HCT116 (cell line): ENCODE results near the gene AFAP1.

Source experiments
- CEBPB ChIP-seq: IDR thresholded peaks from 2 replicates; pipeline ENCODE4 v1.6.1; 2012; ENCODE audit warnings: low read depth
- CTCF ChIP-seq, 3 experiments: fragments of 200-600 bp in 1 of 3; sonication (generic) in 1 of 3; IDR thresholded peaks in 2 of 3; conservative IDR thresholded peaks in 1 of 3; 2 replicates each; pipeline ENCODE4 v1.5.1; 2012 to 2017; ENCODE audit warnings: low read depth in 2 of 3, low read length in 2 of 3, antibody characterized with exemption in 1 of 3, borderline replicate concordance in 1 of 3, control low read depth in 1 of 3, mild to moderate bottlenecking in 1 of 3, mixed read lengths in 1 of 3, mixed run types in 1 of 3, moderate library complexity in 1 of 3; ENCODE audit not compliant: insufficient read depth in 1 of 3
- EGR1 ChIP-seq: IDR thresholded peaks from 2 replicates; pipeline ENCODE4 v1.6.1; 2012; ENCODE audit warnings: low read depth
- EZH2 ChIP-seq: fragments of 200-600 bp; sonication (generic); IDR thresholded peaks from 2 replicates; pipeline ENCODE4 v1.6.1; 2017; ENCODE audit warnings: antibody characterized with exemption, mixed run types
- MAX ChIP-seq: IDR thresholded peaks from 2 replicates; pipeline ENCODE4 v1.6.1; 2012
- TF ChIP-seq, protein P1 (sequence below): IDR thresholded peaks from 2 replicates; pipeline ENCODE4 v1.6.1; 2012
- TF ChIP-seq, protein P2 (sequence below): IDR thresholded peaks from 2 replicates; pipeline ENCODE4 v1.6.1; 2012; ENCODE audit warnings: low read depth

GRCh38 chr4:7710576-7711306 is 228.9 kb downstream of the AFAP1 start:
- no peak for TF ChIP-seq CTCF (IDR thresholded peaks at IDR 0.05 in 2 of 3, conservative IDR thresholded peaks at IDR 0.05 in 1 of 3; ENCODE audit: borderline replicate concordance in 1 of 3, insufficient read depth in 1 of 3, low read depth in 2 of 3, low read length in 2 of 3)
- no peak for TF ChIP-seq CEBPB
- no peak for TF ChIP-seq EZH2
- no peak for TF ChIP-seq MAX
- TF ChIP-seq, protein P1, sequence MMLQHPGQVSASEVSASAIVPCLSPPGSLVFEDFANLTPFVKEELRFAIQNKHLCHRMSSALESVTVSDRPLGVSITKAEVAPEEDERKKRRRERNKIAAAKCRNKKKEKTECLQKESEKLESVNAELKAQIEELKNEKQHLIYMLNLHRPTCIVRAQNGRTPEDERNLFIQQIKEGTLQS, result no peak
- TF ChIP-seq EGR1, result no peak
- TF ChIP-seq, protein P2, sequence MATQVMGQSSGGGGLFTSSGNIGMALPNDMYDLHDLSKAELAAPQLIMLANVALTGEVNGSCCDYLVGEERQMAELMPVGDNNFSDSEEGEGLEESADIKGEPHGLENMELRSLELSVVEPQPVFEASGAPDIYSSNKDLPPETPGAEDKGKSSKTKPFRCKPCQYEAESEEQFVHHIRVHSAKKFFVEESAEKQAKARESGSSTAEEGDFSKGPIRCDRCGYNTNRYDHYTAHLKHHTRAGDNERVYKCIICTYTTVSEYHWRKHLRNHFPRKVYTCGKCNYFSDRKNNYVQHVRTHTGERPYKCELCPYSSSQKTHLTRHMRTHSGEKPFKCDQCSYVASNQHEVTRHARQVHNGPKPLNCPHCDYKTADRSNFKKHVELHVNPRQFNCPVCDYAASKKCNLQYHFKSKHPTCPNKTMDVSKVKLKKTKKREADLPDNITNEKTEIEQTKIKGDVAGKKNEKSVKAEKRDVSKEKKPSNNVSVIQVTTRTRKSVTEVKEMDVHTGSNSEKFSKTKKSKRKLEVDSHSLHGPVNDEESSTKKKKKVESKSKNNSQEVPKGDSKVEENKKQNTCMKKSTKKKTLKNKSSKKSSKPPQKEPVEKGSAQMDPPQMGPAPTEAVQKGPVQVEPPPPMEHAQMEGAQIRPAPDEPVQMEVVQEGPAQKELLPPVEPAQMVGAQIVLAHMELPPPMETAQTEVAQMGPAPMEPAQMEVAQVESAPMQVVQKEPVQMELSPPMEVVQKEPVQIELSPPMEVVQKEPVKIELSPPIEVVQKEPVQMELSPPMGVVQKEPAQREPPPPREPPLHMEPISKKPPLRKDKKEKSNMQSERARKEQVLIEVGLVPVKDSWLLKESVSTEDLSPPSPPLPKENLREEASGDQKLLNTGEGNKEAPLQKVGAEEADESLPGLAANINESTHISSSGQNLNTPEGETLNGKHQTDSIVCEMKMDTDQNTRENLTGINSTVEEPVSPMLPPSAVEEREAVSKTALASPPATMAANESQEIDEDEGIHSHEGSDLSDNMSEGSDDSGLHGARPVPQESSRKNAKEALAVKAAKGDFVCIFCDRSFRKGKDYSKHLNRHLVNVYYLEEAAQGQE, result no peak
